Neural progenitor cell (in vitro differentiated cells): ENCODE data around the gene PRRX2.

Experiments
- CTCF ChIP-seq: fragments of 200-600 bp; sonication (generic); IDR thresholded peaks from 2 replicates; pipeline ENCODE4 v1.5.1; 2017; ENCODE audit warnings: antibody characterized with exemption, mild to moderate bottlenecking
- EZH2 ChIP-seq: fragments of 200-600 bp; sonication (generic); IDR thresholded peaks from 2 replicates; pipeline ENCODE4 v1.6.1; 2017; ENCODE audit warnings: antibody characterized with exemption, mild to moderate bottlenecking, moderate library complexity
- EZH2phosphoT487 ChIP-seq: fragments of 200-600 bp; sonication (generic); IDR thresholded peaks from 2 replicates; pipeline ENCODE4 v1.6.1; 2017; ENCODE audit warnings: antibody characterized with exemption

- no peak for TF ChIP-seq CTCF
- no peak for TF ChIP-seq EZH2
- TF ChIP-seq EZH2phosphoT487, result no peak
Measured at GRCh38 chr9:129687391-129687790, 21.9 kb downstream of the PRRX2 start.
